ENCODE data around the gene OSCAR. TPM values are rescaled to one million over a fixed set of nuclear protein-coding genes. Genes with fewer than 3 reads are reported as not detected.

The OSCAR gene
- total and polyA plus RNA-seq, 10 donors: 2.4 to 49.5 (median 17.7) TPM

DNA sequence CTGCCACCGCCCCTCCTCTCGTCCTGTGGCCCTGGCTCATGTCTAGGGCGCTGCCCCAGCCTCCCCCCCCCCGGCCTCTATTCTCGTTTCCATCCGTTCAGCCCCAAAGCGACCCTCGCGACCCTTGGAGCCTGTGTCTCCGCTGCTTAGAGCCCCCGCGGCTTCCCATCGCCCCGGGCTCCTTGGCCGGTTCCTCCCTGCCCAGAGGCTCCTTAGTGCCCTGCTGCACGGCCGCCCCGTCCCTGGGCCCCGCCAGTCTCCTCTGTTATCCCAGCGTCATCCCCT is 27.8 kb upstream of the OSCAR start:
- TF ChIP-seq POLR2A (IDR thresholded peaks at IDR 0.05): no peak
- intact Hi-C loops (cut with DNase I; ENCODE audit: low total_unique reads): no loop called here
- DNase-seq: no peak

DNA sequence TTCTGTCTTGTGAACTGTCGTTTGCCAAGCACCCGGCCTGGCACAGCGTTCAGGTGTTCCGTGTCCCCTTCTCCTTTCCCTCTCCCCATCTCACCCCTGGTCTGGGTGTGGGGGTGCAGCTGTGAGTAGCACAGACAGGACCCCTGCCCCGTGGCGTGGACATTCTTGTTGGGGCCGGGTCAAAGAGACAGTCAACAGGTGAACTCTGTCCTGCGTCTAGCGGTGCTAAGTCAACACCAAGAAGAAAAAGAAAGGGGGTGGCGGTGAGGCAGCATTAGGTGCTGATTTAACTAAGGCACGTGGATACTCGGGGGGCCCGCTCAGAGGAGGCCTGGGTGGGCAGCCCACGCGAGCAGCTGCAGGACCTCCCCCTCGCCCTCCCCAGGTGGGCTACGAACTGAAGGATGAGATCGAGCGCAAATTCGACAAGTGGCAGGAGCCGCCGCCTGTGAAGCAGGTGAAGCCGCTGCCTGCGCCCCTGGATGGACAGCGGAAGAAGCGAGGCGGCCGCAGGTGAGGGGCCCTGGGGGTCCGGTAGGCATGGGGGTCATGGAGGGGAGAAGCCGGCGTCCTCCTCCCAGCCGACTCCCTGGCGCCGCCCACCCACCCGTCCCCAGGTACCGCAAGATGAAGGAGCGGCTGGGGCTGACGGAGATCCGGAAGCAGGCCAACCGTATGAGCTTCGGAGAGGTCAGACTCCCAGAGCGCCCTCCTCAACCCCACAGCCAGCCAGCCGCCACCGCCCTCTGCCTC is 27.3 kb upstream of the OSCAR start:
- DNase-seq: no peak
- no peak for TF ChIP-seq POLR2AphosphoS5 (IDR thresholded peaks at IDR 0.05)
- TF ChIP-seq, protein P1, sequence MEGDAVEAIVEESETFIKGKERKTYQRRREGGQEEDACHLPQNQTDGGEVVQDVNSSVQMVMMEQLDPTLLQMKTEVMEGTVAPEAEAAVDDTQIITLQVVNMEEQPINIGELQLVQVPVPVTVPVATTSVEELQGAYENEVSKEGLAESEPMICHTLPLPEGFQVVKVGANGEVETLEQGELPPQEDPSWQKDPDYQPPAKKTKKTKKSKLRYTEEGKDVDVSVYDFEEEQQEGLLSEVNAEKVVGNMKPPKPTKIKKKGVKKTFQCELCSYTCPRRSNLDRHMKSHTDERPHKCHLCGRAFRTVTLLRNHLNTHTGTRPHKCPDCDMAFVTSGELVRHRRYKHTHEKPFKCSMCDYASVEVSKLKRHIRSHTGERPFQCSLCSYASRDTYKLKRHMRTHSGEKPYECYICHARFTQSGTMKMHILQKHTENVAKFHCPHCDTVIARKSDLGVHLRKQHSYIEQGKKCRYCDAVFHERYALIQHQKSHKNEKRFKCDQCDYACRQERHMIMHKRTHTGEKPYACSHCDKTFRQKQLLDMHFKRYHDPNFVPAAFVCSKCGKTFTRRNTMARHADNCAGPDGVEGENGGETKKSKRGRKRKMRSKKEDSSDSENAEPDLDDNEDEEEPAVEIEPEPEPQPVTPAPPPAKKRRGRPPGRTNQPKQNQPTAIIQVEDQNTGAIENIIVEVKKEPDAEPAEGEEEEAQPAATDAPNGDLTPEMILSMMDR (IDR thresholded peaks at IDR 0.05 in 8 of 11, conservative IDR thresholded peaks at IDR 0.05 in 3 of 11): no peak
- TF ChIP-seq POLR2A (IDR thresholded peaks at IDR 0.05): no peak
- Histone ChIP-seq H3K27me3 (replicated peaks in 1 of 7) (no peaks in the 10 kb centered on the region), H3K9me3 (no peaks in the 10 kb centered on the region), H3K4me1 (no peaks in the 10 kb centered on the region), H3K36me3 (peaks cover 4 to 100% (median 89%) of the 10 kb centered on the region in 6 donors), H3K4me3 (no peak overlapping the region), H3K27ac (no peak overlapping the region)
- 93 to 95% (median 94%) methylated on average over 41 to 44 of the region's 44 CpGs for WGBS, 5 donors
- intact Hi-C loops (cut with DNase I; ENCODE audit: low total_unique reads): no loop called here

More for the DNA sequence above, 27.8 kb upstream of the OSCAR start:
- Histone ChIP-seq H3K27ac (no peak overlapping the region), H3K9me3 (no peaks in the 10 kb centered on the region), H3K4me1 (no peaks in the 10 kb centered on the region), H3K36me3 (peaks cover 4 to 100% (median 85%) of the 10 kb centered on the region in 6 donors), H3K4me3 (no peak overlapping the region), H3K27me3 (replicated peaks in 1 of 7) (no peaks in the 10 kb centered on the region)
- 89 to 95% (median 94%) methylated on average over 20 of the region's 20 CpGs for WGBS, 5 donors

DNA sequence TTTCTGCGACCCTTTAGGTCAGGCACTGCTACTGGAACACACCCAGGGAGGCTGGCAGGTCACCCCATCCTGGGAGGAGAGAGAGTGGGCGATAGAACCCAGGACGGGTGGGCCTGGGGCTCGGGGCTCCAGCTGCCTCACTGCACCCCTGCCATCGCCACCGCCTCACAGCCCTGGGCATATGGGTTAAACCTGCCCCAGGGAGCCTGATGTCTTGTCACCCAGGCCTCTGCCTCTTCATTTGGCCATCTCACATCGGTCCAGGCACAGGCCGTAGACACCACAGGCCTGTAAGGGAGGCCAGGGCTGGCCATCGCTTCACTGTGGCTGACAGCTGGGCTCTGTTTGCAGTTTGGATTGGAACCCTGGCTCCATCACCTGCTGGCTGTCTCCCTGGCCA is 25.1 kb upstream of the OSCAR start:
- Histone ChIP-seq H3K4me3 (no peak overlapping the region), H3K4me1 (no peaks in the 10 kb centered on the region), H3K27ac (no peak overlapping the region), H3K27me3 (replicated peaks in 1 of 7) (no peaks in the 10 kb centered on the region), H3K9me3 (no peaks in the 10 kb centered on the region), H3K36me3 (peaks cover 4 to 100% (median 91%) of the 10 kb centered on the region in 6 donors)
- no peak for DNase-seq
- intact Hi-C loops (cut with DNase I; ENCODE audit: low total_unique reads): no loop called here
- no peak for TF ChIP-seq POLR2AphosphoS5 (IDR thresholded peaks at IDR 0.05)
- TF ChIP-seq, protein P1 (IDR thresholded peaks at IDR 0.05 in 8 of 11, conservative IDR thresholded peaks at IDR 0.05 in 3 of 11): no peak
- no peak for TF ChIP-seq POLR2A (IDR thresholded peaks at IDR 0.05)
- 46 to 94% (median 89%) methylated on average over 2 to 9 of the region's 9 CpGs for WGBS, 5 donors

DNA sequence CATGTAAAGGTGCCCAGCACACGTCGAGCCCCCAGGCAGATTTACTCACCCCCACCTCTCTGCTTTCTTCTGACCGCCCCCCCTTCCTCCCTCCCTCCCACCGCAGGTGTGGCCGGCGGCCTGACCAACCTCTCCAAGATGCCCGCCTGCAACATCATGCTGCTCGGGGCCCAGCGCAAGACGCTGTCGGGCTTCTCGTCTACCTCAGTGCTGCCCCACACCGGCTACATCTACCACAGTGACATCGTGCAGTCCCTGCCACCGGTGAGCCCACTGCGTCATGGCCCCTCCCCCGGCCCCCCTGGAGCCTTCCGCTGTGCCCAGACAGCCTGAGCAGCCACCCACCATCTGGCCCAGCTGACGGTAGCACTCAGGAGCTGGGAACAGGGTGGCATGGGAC is 23.8 kb upstream of the OSCAR start:
- no peaks in the 10 kb centered on the region for H3K27me3 ChIP-seq (replicated peaks in 1 of 7)
- TF ChIP-seq POLR2A (IDR thresholded peaks at IDR 0.05) (no peak), POLR2AphosphoS5 (IDR thresholded peaks at IDR 0.05) (no peak)
- TF ChIP-seq, protein P1 (IDR thresholded peaks at IDR 0.05 in 8 of 11, conservative IDR thresholded peaks at IDR 0.05 in 3 of 11): no peak
- no peak overlapping the region for H3K27ac ChIP-seq
- WGBS, 5 donors: 90 to 96% (median 96%) methylated on average over 15 to 19 of the region's 19 CpGs
- no peaks in the 10 kb centered on the region for H3K9me3 ChIP-seq
- intact Hi-C loops (cut with DNase I; ENCODE audit: low total_unique reads): no loop called here
- peaks cover 4 to 100% (median 96%) of the 10 kb centered on the region in 6 donors for H3K36me3 ChIP-seq
- DNase-seq: no peak
- H3K4me1 ChIP-seq: no peaks in the 10 kb centered on the region
- no peak overlapping the region for H3K4me3 ChIP-seq
